OCI-LY7 (cell line): ENCODE data around the gene SPATA12. TPM values are rescaled to one million over a fixed set of nuclear protein-coding genes. Genes with fewer than 3 reads are reported as not detected.

Experiments used
- BruUV-seq: library from RNA; stranded (reverse); fragments of 400-500 nt; replicated peaks from 2 replicates; lab custom pipeline; 2021; lab: Mats Ljungman, UMichigan
- CTCF ChIA-PET: fragments of 300-600 bp; sonication (Branson Sonifier 250); formaldehyde crosslinking; loops from one replicate; lab custom pipeline; 2022; ENCODE audit warnings: antibody characterized with exemption; ENCODE audit not compliant: unreplicated experiment; lab: Charles Lee
- POLR2A ChIA-PET: fragments of 300-600 bp; sonication (Branson Sonifier 250); formaldehyde crosslinking; loops from one replicate; lab custom pipeline; 2022; ENCODE audit warnings: antibody characterized with exemption; lab: Charles Lee
- DNase-seq: peaks from one replicate; pipeline ENCODE4 v3.0.0-alpha.2; 2015; ENCODE audit warnings: low spot score
- H2AFZ ChIP-seq: fragments of 200-600 bp; sonication (generic), shearing (Covaris generic); 2 replicates; pipeline ENCODE4 v1.6.1; 2014; ENCODE audit warnings: mild to moderate bottlenecking, antibody characterized with exemption, low read length, moderate library complexity
- H3K27ac ChIP-seq: fragments of 200-600 bp; sonication (generic); 2 replicates; pipeline ENCODE4 v1.5.1; 2014; ENCODE audit warnings: mixed run types, low read depth, mild to moderate bottlenecking, moderate library complexity, low read length, inconsistent platforms; ENCODE audit not compliant: poor library complexity, severe bottlenecking
- H3K36me3 ChIP-seq: fragments of 200-600 bp; sonication (generic); 2 replicates; pipeline ENCODE4 v1.6.1; 2014; ENCODE audit warnings: mild to moderate bottlenecking, antibody characterized with exemption, low read length, moderate library complexity, mixed read lengths; ENCODE audit not compliant: insufficient read depth
- H3K4me1 ChIP-seq: fragments of 200-600 bp; sonication (generic); 2 replicates; pipeline ENCODE4 v1.5.1; 2014; ENCODE audit warnings: mild to moderate bottlenecking, low read length; ENCODE audit not compliant: insufficient read depth, poor library complexity, severe bottlenecking
- H3K4me2 ChIP-seq: fragments of 200-600 bp; sonication (generic); 2 replicates; pipeline ENCODE4 v1.6.1; 2014; ENCODE audit warnings: mild to moderate bottlenecking, low read length
- H3K4me3 ChIP-seq: fragments of 200-600 bp; sonication (generic); 2 replicates; pipeline ENCODE4 v1.5.1; 2014; ENCODE audit warnings: mild to moderate bottlenecking, low read depth, low read length; ENCODE audit not compliant: poor library complexity, severe bottlenecking
- H3K79me2 ChIP-seq: fragments of 200-600 bp; sonication (generic); 2 replicates; pipeline ENCODE4 v1.6.1; 2016; ENCODE audit warnings: low read depth, mild to moderate bottlenecking, low read length, moderate library complexity, mixed read lengths; ENCODE audit not compliant: insufficient read depth
- H3K9me2 ChIP-seq: fragments of 200-600 bp; sonication (generic); 2 replicates; pipeline ENCODE4 v1.6.1; 2016; ENCODE audit warnings: mild to moderate bottlenecking, low read length, mixed read lengths; ENCODE audit not compliant: insufficient read depth
- H3K9me3 ChIP-seq: fragments of 200-600 bp; sonication (generic); 2 replicates; pipeline ENCODE4 v1.6.1; 2014; ENCODE audit warnings: mild to moderate bottlenecking, mixed run types, low read length, mixed read lengths
- H4K20me1 ChIP-seq: fragments of 200-600 bp; sonication (generic); 2 replicates; pipeline ENCODE4 v1.6.1; 2014; ENCODE audit warnings: mild to moderate bottlenecking, antibody characterized with exemption, low read length, moderate library complexity, mixed read lengths; ENCODE audit not compliant: insufficient read depth
- EZH2phosphoT487 ChIP-seq: fragments of 200-600 bp; sonication (generic); IDR thresholded peaks from 2 replicates; pipeline ENCODE4 v1.6.1; 2018; ENCODE audit warnings: low read depth, borderline replicate concordance, mild to moderate bottlenecking, mixed run types, antibody characterized with exemption, low read length, moderate library complexity, mixed read lengths
- intact Hi-C: fragments of 100-400 bp; cut with micrococcal nuclease; formaldehyde crosslinking; loops from one replicate; pipeline ENCODE4 v1.10.0; 2022; ENCODE audit not compliant: unreplicated experiment
- total RNA-seq, 2 experiments: library from RNA; depleted of rRNA in 1 of 2; stranded (reverse); fragments of >200 nt in 1 of 2; shearing (Covaris generic) in 1 of 2; gene quantifications; 2 replicates each; pipeline ENCODE4 v1.2.3, GENCODE V29; 2014 to 2022
- TF ChIP-seq, protein P1 (sequence below): fragments of 200-600 bp; sonication (generic); conservative IDR thresholded peaks from 2 replicates; pipeline ENCODE4 v1.5.1; 2014; ENCODE audit warnings: mild to moderate bottlenecking, antibody characterized with exemption, low read length, moderate library complexity, mixed read lengths

Gene SPATA12
- total RNA-seq, 2 experiments from 2014 or later, result 0.13 TPM; not detected in 1

DNA sequence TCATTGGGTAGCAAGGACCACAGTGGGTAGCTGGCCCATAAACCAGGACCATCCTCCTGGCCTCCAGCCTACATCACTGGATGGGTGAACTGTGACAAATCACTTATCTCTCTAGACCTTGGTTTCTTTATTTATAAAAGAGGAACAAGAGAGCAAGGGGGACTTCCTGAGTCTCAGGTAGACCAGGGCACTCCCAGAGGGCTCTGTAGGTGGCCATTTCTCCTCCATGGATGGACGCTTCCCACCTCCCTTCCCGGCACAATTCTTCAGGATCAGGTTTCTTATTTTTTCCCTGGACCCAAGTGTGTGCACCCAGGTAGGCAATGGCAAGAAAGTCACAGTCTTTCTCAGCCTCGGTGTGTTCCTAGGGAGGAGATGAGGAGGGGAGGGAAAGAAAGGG lies 41.4 kb upstream of the SPATA12 start:
- H3K36me3 ChIP-seq, result peaks cover 5% of the 10 kb centered on the region; the same call in 1 of the 2 replicates
- no peak overlapping the region for H2AFZ ChIP-seq
- peak overlapping the region; percentile 95 for H3K27ac ChIP-seq
- H3K4me1 ChIP-seq, result peaks cover 89% of the 10 kb centered on the region
- TF ChIP-seq, protein P1, sequence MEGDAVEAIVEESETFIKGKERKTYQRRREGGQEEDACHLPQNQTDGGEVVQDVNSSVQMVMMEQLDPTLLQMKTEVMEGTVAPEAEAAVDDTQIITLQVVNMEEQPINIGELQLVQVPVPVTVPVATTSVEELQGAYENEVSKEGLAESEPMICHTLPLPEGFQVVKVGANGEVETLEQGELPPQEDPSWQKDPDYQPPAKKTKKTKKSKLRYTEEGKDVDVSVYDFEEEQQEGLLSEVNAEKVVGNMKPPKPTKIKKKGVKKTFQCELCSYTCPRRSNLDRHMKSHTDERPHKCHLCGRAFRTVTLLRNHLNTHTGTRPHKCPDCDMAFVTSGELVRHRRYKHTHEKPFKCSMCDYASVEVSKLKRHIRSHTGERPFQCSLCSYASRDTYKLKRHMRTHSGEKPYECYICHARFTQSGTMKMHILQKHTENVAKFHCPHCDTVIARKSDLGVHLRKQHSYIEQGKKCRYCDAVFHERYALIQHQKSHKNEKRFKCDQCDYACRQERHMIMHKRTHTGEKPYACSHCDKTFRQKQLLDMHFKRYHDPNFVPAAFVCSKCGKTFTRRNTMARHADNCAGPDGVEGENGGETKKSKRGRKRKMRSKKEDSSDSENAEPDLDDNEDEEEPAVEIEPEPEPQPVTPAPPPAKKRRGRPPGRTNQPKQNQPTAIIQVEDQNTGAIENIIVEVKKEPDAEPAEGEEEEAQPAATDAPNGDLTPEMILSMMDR, result no peak
- TF ChIP-seq EZH2phosphoT487, result no peak
- ChIA-PET CTCF (interaction anchor here (0.6 to 0.7 kb wide), 2 partner anchors 12 to 359 kb away, joined by 3 read pairs; no protein-coding TSS in a partner anchor), POLR2A (interaction anchor here (0.6 to 2.7 kb wide), 4 partner anchors 11 to 70 kb away, joined by 3 to 11 read pairs (median 7); no protein-coding TSS in a partner anchor)
- H3K9me3 ChIP-seq, result peaks cover under 1% of the 10 kb centered on the region; the same call in 1 of the 2 replicates
- no peaks in the 10 kb centered on the region for H4K20me1 ChIP-seq
- H3K9me2 ChIP-seq, result no peaks in the 10 kb centered on the region
- DNase-seq, result peak; percentile 80
- BruUV-seq, result no TSS peak
- H3K4me2 ChIP-seq, result peak overlapping the region; percentile 80
- peaks cover 11% of the 10 kb centered on the region; the same call in 1 of the 2 replicates for H3K79me2 ChIP-seq
- intact Hi-C loops, result loop anchor here (10.0 kb wide), 1 partner anchor 206 kb away; the partner anchor contains the start of gene APPL1
- H3K4me3 ChIP-seq, result peak overlapping the region; percentile 49

DNA sequence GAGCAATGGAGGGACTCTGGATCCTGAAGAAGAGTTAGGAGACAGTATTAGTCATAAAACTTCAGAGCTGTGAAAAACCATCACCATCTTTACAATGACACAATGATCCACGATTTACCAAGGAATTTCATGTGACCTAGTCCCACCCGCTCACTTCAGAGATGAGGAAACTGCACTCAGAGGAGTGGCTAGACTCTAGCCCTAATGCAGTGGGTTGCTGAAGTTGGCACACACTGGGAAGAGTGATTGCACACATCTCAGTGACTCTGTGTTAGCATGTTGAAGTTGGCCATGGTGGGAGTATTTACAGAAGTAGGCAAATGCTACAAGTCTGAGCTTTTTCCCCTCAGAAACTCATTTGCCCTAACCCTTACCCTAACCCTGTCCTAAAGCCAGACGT lies 35.2 kb upstream of the SPATA12 start:
- no peak for TF ChIP-seq EZH2phosphoT487
- TF ChIP-seq, protein P1, result no peak
- Histone ChIP-seq H2AFZ (no peak overlapping the region), H3K79me2 (0 out of 2 replicates have a peak, but pooled peaks cover 3% of the 10 kb centered on the region), H3K9me2 (no peaks in the 10 kb centered on the region), H3K9me3 (no peaks in the 10 kb centered on the region), H3K27ac (no peak overlapping the region), H4K20me1 (no peaks in the 10 kb centered on the region), H3K4me1 (peaks cover 44% of the 10 kb centered on the region), H3K36me3 (peaks cover 16% of the 10 kb centered on the region), H3K4me3 (no peak overlapping the region), H3K4me2 (no peak overlapping the region)
- intact Hi-C loops, result no loop called here
- DNase-seq, result no peak
- POLR2A ChIA-PET, result no interaction called here
- BruUV-seq, result no TSS peak
- CTCF ChIA-PET, result no interaction called here

DNA sequence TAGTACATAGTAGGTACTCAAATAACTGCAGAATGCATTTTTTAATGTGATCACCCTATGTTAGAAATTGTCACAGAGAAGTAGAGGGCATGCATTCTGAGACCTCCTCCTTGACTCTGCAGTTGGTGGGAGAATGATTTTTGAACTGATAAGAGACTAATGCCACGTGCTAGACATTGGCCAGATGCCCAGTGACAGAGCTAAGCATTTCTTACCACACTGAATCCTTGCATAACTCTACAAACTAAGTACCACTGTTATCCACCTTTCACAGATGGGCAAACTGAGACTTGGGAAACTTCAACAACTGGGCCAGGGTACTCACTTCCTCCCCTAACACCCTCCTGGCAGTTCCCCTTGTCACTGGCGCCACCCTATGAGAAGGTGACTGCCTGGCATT lies 33.5 kb upstream of the SPATA12 start:
- BruUV-seq, result no TSS peak
- no peaks in the 10 kb centered on the region for H4K20me1 ChIP-seq
- H3K4me3 ChIP-seq, result no peak overlapping the region
- H3K9me3 ChIP-seq, result no peaks in the 10 kb centered on the region
- ChIA-PET POLR2A (interaction anchor here (1.3 kb wide), 1 partner anchor 10 kb away, joined by 4 read pairs; no protein-coding TSS in a partner anchor), CTCF (no interaction called here)
- H3K79me2 ChIP-seq, result no peaks in the 10 kb centered on the region
- no peaks in the 10 kb centered on the region for H3K9me2 ChIP-seq
- H3K27ac ChIP-seq, result no peak overlapping the region
- TF ChIP-seq, protein P1, result no peak
- TF ChIP-seq EZH2phosphoT487, result no peak
- intact Hi-C loops, result no loop called here
- DNase-seq, result no peak
- H2AFZ ChIP-seq, result no peak overlapping the region
- H3K4me1 ChIP-seq, result peaks cover 46% of the 10 kb centered on the region
- no peak overlapping the region for H3K4me2 ChIP-seq
- peaks cover 16% of the 10 kb centered on the region for H3K36me3 ChIP-seq
